HG03354 (cell line): ENCODE results near the gene CDC14A.

Experiments used
- ATAC-seq: cut with Tn5 transposase; IDR thresholded peaks from one replicate; pipeline ENCODE4 v1.9.1; 2021; ENCODE audit warnings: mild to moderate bottlenecking; ENCODE audit not compliant: unreplicated experiment, poor library complexity, severe bottlenecking

Gene CDC14A

DNA sequence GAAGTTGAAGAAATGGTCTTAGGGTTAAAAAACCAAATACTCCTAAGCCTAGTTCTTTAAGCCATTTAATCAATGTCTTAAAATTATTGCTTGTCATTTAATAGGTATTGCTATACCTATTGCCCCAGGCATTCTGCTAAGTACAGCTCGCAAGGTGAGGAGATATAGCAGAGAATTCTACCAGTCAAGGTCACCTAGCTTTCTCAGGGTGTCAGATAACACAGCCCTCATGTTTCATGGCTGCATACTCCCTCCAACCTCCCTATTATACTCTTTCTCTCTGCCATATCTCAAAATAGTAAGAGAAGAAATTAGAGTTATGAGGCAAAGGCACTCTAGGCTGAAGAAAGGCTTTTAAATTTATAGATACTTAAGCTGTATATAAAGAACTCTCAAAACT, 117.3 kb downstream of the CDC14A start:
- ATAC-seq: no peak

DNA sequence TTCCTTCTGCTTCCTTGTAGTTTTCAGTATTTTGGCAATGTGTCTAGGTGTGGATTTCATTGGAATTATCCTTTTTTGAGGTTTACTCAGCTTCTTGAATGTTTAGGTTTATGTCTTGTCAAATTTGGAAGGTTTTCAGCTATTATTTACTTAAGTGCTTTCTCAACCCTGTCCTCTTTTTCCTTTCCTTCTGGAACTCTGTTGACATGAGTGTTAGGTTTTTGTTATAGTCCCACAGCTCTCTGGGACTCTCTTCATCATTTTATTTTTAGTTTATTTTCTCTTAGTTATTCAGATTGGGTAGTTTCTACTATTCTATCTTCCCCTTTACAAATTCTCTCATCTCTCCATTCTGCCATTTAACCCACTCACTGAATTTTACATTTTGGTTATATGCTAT, 122.5 kb downstream of the CDC14A start:
- ATAC-seq: no peak

DNA sequence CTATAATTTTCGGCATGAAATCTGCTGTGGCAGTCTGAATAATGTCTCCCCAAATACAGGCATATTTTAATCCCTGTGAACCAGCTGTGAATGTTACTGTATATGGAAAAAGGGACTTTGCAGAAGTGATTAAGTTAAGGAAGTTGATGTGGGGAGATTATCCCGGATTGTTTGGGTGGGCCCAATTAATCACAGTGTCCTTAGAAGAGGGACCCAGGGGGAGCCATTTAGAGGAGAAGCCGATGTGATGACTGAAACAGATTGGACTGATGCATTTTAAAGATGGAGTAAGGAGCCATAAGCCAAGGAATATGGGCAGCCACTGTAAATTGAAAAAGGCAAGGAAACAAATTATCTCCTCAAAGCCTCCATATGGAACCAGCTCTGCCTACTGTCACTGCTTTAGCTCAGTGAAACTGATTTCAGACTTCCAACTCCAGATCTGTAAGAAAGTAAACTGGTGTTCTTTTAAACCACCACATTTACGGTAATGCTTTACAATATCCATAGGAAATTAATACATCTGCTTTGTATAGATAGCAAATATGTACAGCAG, 124.5 kb downstream of the CDC14A start:
- ATAC-seq: no peak

DNA sequence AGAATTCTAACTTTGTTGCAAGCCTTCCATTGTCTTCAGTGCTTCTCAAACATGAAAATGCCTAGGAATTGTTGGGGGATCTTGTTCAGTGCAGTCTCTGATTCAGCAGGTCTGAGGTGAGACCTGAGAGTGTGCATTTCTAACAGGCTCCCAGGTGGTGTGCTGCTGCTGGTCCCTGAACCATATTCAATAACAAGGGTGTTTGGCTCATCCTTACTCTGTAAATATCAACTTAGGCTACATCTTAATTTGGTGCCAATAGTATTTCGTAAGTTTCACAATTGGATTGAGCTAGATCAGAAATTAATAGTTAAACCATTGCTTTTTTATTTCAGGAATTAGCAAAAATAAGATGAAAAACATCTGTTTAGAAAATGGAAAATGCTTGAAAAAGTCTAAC, 126.5 kb downstream of the CDC14A start:
- no peak for ATAC-seq

DNA sequence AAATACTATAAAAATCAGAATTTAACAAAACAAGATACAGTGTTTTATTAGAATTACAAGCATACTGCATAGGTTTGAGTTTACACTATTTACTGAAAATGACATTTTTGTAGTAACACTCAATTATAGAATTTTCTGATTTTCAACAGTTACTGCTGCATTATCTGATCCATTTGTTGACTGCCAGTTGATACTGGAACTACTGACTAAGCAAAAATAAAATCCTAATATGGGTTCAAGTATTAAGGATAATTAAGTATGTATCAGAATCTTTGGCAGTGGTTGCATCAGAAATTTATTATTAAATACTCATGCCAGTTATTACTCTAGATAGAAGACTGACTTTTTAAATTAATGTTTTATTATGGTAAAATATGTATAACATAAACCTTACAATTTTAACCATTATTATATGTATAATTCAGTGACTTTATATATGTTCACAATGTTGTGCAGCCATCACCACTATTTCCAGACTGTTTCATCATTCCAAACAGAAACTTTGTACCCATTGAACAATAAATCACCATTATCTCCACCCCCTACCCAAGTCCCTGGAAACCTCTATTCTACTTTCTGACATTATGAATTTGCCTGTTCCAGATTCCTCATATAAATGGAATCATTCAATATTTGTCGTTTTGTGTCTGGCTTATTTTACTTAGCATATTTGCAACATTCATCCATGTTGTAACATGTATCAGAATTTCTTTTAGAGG, 127.5 kb downstream of the CDC14A start:
- no peak for ATAC-seq

DNA sequence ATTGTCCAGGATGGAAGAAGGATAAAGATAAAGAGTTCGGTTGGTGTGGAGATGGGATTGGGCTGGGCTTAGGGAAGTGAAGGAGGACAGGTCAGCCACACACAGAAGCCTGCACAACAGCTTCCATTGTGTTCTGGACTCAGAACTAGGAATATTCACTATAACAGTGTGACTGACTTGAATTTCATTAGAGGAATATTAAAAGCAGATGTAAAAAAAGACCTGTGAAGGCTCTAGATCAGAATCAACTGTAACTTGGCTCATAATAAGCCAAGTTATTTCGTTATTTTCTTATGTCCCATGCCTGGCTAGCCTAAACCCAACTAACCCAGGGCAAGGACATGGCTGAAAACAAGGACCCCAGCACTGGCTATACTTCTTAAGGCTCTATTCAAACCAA, 129.0 kb downstream of the CDC14A start:
- no peak for ATAC-seq

DNA sequence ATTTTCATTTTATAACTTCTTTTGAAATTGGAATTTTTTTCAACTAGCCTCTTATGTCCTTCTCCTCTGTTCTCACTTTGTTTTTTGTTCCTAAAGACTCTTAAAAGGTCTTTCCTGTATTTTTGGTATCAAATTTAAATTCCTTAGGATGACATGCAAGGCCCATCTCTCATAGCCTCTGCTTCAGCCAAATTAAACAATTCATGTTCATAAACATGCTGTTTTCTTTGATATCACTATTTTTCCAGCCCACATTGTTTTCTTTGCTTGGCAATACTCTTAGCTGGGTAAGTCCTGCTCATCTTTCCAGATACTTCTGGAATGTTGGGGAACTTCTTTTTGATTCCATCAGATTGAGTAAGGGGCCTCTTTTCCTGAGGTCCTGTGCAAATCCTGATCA, 129.9 kb downstream of the CDC14A start:
- no peak for ATAC-seq

DNA sequence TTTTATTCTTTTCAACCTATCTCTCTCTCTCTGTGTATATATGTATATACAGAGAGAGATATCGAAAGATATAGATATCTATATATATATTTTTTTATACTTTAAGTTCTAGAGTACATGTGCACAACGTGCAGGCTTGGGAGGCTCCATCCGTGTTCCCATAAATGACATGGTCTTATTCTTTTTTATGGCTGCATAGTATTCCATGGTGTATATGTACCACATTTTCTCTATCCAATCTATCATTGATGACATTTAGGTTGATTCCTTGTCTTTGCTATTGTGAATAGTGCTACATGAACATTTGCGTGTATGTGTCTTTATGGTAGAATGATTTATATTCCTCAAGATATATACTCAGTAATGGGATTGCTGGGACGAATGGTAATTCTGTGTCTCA, 130.4 kb downstream of the CDC14A start:
- ATAC-seq: no peak

DNA sequence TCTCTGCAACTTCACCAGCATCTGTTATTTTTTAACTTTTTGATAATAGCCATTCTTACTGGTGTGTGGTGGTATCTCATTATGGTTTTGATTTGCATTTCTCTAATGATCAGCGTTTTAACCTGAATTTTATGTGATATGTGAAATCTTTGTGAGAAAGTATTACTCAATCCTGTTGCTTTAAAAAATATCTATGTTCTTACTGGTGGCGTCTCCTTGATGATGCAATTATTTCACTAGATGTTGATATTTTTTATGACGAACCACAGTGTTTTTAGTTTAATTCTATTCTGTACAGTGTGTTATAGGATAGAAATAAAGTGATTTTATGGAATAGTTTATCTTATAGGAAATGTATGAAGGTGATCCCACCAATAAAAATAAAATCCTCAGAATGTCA, 130.9 kb downstream of the CDC14A start:
- ATAC-seq: no peak

DNA sequence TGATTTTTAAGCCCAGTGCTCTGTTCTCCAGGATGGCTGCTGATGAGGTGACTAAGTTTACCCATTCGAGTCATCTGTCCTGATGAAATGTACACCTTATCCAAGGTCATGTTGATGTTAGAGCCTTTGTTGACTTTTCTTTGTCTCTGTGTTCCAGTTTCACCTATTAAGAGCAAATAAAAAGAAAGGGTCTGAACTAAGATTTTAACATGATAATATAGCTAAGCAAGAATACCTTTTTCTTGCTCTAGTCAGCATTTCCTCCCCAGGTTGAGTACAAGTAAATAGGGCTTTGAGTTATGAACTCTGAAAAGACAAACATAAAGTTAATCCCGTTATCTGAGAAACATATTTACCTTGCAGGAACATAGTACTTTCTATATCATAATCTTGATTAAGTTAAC, 133.6 kb downstream of the CDC14A start:
- no peak for ATAC-seq

DNA sequence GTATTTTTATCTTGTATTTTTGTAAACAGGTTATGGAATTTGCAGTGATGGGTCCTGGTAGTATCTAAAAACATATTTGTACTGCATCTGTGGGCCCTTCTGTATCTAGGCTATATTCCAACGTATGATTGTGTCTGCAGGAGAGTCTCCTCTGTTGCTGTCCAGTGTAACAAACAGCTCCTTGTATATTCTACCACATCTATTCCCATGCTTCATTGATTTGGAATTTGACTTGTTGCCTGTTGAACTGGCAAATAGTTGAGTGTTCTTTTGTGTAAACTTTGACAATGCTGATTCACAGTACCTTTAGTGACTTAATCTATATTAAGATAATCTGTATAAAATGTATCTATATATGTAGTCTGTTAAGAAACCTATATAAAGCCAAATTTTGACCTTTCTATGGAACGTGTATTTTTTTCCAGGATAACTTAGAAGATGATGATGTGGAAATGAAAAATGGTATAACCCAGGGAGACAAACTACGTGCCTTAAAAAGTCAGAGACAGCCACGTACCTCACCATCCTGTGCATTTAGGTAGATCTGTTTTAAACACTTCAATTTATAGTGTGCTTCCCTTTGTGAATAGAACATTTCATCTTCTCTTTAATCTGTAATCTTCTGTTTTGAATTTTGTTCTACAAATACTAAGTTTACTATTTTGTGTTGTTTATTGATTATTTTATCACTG, 142.2 kb downstream of the CDC14A start:
- ATAC-seq: no peak

DNA sequence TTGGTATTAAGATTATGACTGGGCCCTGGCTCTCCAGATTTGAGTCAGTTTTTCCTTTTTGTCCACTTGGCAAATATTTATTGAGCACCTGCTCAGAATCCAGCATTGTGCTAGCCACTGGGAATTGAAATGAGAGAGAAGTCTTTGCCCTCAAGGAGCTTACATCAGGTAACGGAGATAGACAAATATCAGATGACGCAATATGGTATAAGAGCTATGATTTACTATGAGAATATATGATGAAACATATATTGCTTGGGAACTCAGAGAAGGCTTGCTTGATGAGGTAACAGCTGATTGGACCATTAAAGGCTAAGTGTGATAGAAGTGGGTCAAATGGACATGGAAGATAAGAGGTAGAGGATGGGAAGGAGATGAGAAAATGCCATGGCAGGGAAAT, 144.6 kb downstream of the CDC14A start:
- no peak for ATAC-seq

DNA sequence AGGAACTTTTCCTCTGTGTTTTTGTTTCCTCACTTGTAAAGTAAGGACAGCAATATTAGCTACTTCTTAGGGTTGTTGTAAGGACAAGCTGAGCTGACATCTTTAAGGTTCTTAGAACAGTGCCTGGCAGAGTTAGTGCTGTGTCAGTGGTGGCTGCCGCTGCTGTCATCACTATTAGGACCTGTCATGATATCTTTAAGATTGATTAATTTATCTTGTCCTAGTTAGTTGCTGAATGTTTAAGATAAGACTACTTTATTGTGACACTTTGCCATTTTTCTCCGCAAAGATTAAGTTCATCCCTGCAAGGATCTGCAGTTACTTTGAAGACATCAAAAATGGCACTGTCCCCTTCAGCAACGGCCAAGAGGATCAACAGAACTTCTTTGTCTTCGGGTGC, 145.5 kb downstream of the CDC14A start:
- ATAC-seq: no peak

DNA sequence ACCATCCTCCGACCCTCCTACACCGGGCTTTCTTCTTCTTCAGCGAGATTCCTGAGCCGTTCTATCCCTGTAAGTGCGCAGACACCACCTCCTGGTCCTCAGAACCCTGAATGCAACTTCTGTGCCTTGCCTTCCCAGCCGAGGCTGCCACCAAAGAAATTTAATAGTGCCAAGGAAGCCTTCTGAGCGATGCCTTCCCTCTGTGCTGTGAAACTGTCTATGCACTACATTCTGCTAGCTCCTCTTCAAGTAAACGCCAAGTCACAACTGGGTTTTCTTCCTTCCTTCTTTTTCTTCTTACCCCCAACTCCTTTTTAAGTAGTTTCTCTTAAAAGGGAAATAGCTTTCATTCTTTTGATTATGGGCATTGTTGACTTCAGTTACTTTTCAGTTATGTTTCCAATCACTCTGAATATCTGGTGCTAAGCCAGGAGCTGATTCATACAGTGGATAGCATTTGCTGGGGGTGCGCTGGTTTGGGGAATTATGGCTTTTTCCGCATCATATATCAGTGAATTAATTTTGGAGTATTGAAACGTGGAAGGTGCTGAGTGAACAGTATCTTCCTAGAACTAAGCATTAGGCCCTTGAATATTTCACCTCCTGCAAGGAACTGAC, 147.0 kb downstream of the CDC14A start:
- no peak for ATAC-seq

DNA sequence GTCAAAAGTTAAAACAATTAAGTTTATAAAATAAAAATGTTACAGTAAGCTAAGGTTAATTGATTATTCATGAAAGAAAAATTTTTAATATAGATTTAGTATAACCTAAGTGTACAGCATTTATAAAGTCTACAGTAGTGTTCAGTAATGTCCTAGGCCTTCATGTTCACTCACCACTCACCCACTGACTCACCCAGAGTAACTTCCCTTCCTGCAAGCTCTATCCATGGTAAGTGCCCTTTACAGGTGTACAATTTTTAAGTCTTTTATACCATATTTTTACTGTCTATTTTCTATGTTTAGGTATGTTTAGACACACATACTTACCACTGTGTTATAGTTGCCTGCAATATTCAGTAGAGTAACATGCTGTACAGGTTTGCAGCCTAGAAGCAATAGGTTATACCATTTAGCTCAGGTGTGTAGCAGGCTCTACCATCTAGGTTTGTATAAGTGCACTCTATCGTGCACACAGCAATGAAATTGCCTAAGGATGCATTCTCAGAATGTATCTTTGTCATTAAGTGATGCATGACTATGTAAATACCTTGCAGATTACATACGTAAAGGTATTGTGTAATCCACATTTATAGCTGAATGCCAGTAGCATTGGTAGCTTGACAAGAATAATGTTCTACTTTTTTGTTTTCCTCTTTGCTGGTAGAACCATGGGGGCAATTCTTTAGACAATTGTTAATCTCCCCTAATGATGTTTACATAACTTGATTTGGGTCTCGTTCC, 149.9 kb downstream of the CDC14A start:
- ATAC-seq: no peak

DNA sequence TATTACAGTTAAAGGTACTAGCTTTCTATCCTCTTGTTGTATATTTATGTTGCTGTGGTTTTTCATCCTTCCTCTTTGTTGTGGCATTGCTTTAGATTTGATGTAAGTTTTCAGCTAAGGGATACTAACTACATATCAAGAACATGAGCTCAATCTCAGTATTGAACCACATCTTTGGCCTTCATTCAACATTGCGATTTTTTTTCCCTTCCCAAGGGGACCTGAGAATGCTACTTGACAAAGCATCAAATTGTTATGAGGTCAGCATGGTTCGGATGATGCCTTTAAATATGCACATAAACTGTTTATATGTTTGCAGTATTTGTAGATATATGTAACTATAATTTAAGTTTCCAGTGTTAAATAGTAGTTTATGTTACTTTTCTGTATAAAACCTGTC, 153.9 kb downstream of the CDC14A start:
- ATAC-seq: no peak

DNA sequence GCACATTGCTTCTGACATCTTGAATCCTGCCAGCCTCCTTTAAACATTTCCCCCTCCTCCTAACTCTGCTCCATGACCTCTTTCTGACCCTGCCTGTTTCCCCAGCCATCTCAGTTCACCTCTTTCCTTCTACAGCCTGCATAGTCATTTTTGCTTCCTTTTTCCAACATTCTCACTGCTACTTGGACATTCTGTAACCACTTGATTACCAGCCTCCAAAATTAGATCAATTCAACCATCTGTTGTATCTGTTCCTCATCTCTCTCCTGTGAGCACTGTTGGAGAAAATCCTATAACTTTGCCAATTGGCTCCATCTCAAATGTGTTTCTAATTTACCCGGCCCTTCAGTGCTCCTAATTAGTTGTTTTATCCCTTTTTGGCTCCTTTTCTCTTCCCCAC, 158.1 kb downstream of the CDC14A start:
- ATAC-seq: no peak

DNA sequence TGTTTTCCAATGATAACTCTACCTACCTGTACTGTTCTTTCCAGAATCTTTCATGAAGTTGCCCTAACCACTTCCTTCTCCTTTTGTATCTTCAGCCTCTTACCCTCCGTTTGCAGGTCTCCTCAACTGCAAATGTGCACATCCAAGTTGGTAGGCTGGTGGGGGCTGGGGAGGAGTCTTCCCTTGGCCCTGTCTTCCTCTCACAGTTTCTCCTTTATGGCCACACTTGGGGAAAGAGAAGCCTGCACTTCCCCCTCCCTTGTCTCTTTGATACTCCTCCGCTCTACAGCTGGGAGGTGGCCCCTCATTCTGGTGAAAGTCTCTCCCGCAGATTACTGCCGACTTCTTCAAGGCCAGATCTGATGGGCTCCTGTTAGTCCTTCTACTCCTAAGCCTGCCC, 158.8 kb downstream of the CDC14A start:
- ATAC-seq: no peak

DNA sequence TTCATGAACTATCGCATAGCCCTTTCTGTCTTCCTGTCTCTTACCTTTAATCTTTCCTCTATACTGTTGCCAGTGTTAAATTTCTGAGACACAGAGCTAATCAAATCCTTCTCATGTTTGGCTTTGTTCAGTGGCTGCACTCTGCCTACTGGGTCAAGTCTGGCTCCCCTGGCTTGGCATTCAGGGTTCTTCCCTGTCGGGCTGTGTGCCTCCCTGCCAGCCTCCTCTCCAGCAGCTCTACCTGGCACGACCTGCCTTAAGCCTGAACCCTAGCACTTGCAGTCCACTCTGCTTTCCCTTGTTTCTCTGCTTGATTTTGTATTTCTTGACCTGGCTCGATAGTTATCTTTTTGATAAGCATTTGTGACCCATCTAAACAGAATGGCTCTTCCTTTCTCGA, 159.5 kb downstream of the CDC14A start:
- ATAC-seq: no peak

DNA sequence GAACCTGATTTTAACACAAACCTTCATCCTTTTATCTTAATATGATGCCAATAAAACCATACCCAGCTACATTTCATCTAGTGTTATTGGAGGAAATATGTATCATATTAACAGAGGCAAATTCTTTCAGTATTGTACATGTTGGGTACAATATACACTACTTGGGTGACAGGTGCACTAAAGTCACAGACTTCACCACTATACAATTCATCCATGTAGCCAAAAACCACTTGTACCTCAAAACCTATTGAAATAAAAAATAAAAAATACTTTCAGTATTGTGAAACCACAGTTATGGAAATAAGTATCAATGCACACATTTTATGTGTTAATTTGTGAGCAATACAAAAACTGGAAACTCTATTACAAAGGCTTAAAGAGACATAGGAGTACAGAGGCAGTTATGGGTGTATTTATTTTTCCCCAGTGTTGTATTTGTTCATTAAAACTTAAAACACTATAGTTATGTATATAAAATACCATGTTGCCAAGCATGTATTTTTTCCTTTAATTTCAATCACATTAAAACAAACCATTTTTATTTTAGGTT, 160.6 kb downstream of the CDC14A start:
- ATAC-seq: peak; percentile 67
